ENCODE results near the gene ACACA.
"Not testable (repeated sequence)": the region's sequence is repeated elsewhere in the genome, so short reads cannot be mapped to it uniquely, and the experiment has no call there.

Gene ACACA

GRCh38 chr17:37089956-37090355, 316.7 kb downstream of the ACACA start:
- DNase-seq = no peak

GRCh38 chr17:37088913-37089312, 317.7 kb downstream of the ACACA start:
- DNase-seq = no peak

GRCh38 chr17:37088459-37088858, 318.2 kb downstream of the ACACA start:
- DNase-seq = no peak

- no peak for DNase-seq
Measured at GRCh38 chr17:37087683-37088082, 319.0 kb downstream of the ACACA start.

- no peak for DNase-seq
Measured at GRCh38 chr17:37086948-37087347, 319.7 kb downstream of the ACACA start.

DNA sequence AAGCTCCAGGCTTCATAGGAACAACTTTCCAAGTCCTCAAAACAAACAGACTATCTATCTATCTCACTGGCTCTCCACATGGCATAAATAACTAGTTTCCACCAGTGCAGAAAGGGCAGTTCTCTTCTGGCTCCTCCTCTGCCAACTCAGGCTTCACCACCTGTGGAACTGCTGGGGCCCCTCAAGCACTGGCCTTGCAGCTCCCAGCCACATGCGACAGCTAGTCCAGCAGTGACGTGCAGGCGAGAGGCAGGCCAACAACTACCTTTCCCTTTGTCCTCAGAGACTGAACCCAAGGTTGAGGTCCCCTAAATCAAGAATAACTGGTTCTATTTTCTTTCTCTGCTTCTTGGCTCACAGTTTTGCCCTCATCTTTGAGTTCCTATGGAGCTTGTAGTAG, 320.3 kb downstream of the ACACA start:
- DNase-seq = no peak

GRCh38 chr17:37084372-37084771, 322.3 kb downstream of the ACACA start:
- DNase-seq = no peak

DNA sequence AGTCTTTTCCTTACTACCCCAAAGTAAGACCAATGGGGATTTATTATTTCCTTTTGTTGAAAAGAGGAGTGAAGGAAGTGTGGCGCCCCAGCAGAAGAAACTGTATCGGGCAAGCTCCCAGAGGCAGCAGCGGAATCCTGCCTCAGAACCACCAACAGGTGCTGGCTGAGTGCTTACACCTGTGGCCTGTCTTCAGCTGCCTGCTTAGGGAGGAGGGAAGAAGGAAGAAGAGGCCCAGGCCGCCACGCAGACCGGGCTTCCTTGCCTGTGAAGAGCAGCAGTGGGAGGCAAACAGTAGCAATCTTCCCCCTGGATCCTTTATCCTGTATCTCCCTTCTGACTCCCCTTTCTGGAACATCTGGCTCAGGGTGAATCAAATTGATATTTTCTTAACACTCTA, 323.2 kb downstream of the ACACA start:
- no peak for DNase-seq

DNA sequence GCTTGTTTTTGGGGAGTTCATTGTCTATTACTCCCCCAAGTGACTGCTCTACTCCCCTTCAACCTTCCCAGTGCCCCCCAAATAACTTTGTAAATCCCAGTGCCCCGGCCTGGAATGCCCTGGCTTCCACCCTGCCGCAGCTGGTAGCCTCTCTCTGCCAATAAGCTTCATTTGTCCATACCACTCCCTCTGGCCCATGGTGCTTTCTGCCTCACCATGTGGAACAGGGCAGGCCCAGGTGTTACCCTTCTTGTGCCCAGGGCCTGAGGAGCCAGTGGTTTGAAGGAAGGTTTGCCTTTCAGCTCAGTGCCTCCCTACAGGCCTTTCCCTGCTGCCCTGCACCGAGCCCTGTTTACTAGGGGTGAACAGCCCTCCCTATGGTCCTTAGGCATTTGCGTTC, 323.7 kb downstream of the ACACA start:
- DNase-seq = no peak

GRCh38 chr17:37082311-37082860, 324.2 kb downstream of the ACACA start:
- DNase-seq = no peak

DNA sequence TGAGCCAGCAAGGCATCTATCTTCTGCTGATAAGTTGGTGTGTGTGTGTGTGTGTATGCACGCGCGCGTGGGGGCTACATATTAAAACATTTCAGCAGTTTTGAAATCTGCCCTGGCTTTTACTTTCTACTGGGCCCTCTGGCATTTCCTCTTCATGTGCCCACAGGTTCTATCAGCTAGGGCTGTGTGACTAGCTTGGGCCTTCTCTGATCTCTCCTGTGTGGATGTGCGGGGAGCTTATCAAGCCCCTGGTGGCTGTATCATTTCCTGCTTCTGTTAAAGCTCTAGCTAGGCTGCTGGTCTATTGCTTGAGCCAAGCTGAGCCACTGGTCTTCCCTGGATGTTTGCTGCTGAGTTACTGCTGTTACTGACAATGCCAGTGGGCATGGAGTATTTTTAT, 325.3 kb downstream of the ACACA start:
- no peak for DNase-seq

- no peak for DNase-seq
Measured at GRCh38 chr17:37079735-37080134, 326.9 kb downstream of the ACACA start.

- DNase-seq = no peak
Measured at GRCh38 chr17:37079065-37079708, 327.4 kb downstream of the ACACA start.

DNA sequence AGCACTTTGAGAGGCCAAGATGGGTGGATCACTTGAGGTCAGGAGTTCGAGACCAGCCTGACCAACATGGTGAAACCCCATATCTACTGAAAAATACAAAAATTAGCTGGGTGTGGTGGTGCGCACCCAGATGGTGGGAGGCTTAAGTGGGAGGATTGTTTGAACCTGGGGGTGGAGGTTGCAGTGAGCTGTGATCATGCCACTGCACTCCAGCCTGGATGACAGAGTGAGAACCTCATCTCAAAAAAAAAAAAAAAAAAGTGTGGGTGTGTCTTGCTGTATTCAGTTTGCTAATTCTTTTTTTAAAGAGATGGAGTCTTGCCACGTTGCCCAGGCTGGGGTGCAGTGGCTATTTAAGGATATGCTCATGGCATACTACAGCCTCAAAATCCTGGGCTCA, 333.2 kb downstream of the ACACA start:
- not testable (repeated sequence) for DNase-seq

DNA sequence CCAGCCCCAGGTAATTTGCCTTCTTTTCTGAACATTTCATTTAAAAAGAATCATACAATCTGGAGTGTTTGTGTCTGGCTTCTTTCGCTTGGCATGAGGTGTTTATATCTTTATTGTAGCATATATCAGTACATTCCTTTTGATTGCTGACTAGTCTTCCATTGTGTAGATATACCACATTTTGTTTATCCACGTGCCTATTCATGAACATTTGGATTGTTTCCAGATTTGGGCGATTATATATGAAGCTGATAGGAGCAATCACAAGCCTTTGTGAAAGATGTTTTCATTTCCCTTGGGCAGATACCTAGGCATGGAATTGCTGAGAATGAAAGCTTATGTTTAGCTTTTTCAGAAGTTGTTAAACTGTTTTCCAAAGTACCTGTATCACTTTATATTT, 337.5 kb downstream of the ACACA start:
- no peak for DNase-seq

GRCh38 chr17:37068266-37068665, 338.4 kb downstream of the ACACA start:
- no peak for DNase-seq

GRCh38 chr17:37067555-37068111, 339.0 kb downstream of the ACACA start:
- no peak for DNase-seq

GRCh38 chr17:37066322-37067255, 340.0 kb downstream of the ACACA start:
- DNase-seq = no peak

GRCh38 chr17:37065486-37066321, 340.9 kb downstream of the ACACA start:
- no peak for DNase-seq

- no peak for DNase-seq
Measured at GRCh38 chr17:37064956-37065355, 341.7 kb downstream of the ACACA start.

GRCh38 chr17:37064206-37064605, 342.4 kb downstream of the ACACA start:
- DNase-seq = no peak

DNA sequence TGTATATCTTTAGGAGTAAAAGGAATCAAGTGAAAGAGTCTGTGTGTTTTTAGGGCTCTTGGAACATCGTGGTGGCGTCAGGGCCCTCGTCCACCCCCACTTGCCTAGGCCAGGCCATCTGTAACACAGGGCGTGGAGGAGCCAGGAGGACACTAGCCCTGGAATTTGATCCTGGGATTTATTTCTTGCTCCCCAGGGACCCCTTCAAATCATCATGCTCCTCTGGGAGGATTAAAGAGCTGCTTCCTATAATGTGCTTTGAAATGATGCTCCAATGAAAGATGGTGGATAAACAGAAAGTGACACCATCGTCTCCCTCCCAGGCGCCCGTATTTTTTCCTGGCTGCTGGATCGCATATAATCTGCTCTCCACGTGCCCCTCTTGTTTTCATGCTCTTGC, 344.6 kb downstream of the ACACA start:
- no peak for DNase-seq

DNA sequence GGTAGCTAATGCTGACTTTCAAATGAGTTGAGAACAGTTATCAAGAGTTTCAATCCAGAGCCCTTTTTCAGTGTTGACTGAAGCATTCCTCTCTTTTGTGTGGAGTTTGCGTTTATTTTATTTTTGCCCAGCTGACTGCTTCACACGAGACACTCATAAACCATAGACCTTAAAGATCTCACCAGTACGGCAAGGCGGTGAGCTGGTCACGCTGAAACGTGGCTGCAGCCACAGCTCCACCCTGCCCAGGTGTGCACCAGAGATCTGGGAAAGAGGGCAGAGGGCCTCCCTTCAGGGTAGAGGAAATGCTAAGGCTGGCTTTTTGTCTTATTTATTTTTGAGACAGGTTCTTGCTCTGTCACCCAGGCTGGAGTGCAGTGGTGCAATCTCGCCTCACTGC, 345.7 kb downstream of the ACACA start:
- no peak for DNase-seq

Measured in NCI-H446 (cell line).